Adrenal gland (tissue), 12 donors: ENCODE measurements around the gene FAM120B. TPM values are rescaled to one million over a fixed set of nuclear protein-coding genes. Genes with fewer than 3 reads are reported as not detected.

Source experiments
- DNase-seq, 7 donors: peaks; one replicate each; pipeline ENCODE4 v3.0.0-alpha.2; 2019 to 2020
- H3K27ac ChIP-seq, 5 donors: fragments of 200-600 bp; sonication (generic) in 4 of 5; 1 replicate in 3 of 5; 2 replicates in 2 of 5; pipeline versions ENCODE4 v1.5.1 to v1.8.0; 2016 to 2020; ENCODE audit warnings: mild to moderate bottlenecking in 1 of 5
- H3K27me3 ChIP-seq: fragments of 200-600 bp; 2 replicates; pipeline ENCODE4 v1.8.0; 2021
- H3K36me3 ChIP-seq, 2 donors: fragments of 200-600 bp; replicated peaks in 1 of 2; 1 replicate in 1 of 2; 2 replicates in 1 of 2; pipeline versions ENCODE4 v1.5.1 to v1.8.0; 2018 to 2022
- H3K4me1 ChIP-seq, 2 donors: fragments of 200-600 bp; replicated peaks in 1 of 2; 1 replicate in 1 of 2; 2 replicates in 1 of 2; pipeline versions ENCODE4 v1.5.1 to v1.8.0; 2018 to 2021
- H3K4me3 ChIP-seq, 4 donors: fragments of 200-600 bp; sonication (generic) in 3 of 4; one replicate each; pipeline ENCODE4 v1.5.1; 2016 to 2018
- H3K9me3 ChIP-seq, 3 donors: fragments of 200-600 bp; sonication (generic) in 1 of 3; replicated peaks in 1 of 3; 1 replicate in 2 of 3; 2 replicates in 1 of 3; pipeline versions ENCODE4 v1.5.1 to v1.8.0; 2016 to 2021
- CTCF ChIP-seq, 6 experiments: fragments of 450-650 bp in 4 of 6; fragments of 200-600 bp in 2 of 6; sonication (generic) in 1 of 6; IDR thresholded peaks; 1 replicate in 5 of 6; 2 replicates in 1 of 6; pipeline versions ENCODE4 v1.5.1 to v1.8.0; 2016 to 2021; ENCODE audit warnings: antibody characterized with exemption in 6 of 6, mild to moderate bottlenecking in 2 of 6, moderate library complexity in 1 of 6
- POLR2A ChIP-seq, 2 donors: fragments of 450-650 bp; IDR thresholded peaks; one replicate each; pipeline ENCODE4 v1.6.1; 2017; ENCODE audit warnings: antibody characterized with exemption in 2 of 2, mild to moderate bottlenecking in 2 of 2, moderate library complexity in 1 of 2
- WGBS, 4 donors: extraction: QIAGEN DNeasy Blood & Tissue Kit in 2 of 4; methylation state at CpG; one replicate each; pipeline versions ENCODE4 v1.1.5 to v1.1.7; 2013 to 2017; 5-methylcytosine and 5-hydroxymethylcytosine counted together
- intact Hi-C, 2 donors: fragments of 100-400 bp; cut with DNase I; formaldehyde crosslinking; loops; one replicate each; pipeline versions ENCODE4 v1.14.1 to v1.15.0; 2022 to 2023
- polyA plus RNA-seq, 3 donors: library from polyadenylated mRNA; stranded (reverse); fragments of 200-250 nt in 2 of 3; fragments of 350-450 nt in 1 of 3; fragmentation: Illumina TruSeq in 1 of 3; extraction: RNeasy Lipid Tissue Mini Kit (QIAGEN cat#74804) in 1 of 3; gene quantifications; one replicate each; pipeline ENCODE4 v1.2.3, GENCODE V29; 2013 to 2014
- total RNA-seq, 9 donors: library from RNA; depleted of rRNA in 4 of 9; stranded (reverse); fragments of >200 nt in 4 of 9; fragments of 120-200 nt in 1 of 9; fragmentation: NEBNext Ultra II Directional in 1 of 9; extraction: Animal tissue kit (Norgen Biotek cat#: 25700) in 1 of 9; gene quantifications; one replicate each; pipeline versions ENCODE4 v1.1.0 to v1.2.4, GENCODE V29; 2013 to 2023
- donor health status: healthy with polysubstance abuse.
- donor health status: Bipolar disorder and iron deficiency.
- donor health status: DM: yes; HTN: yes; CAD: no.
- donor health status: DM: no; HTN: no; CAD: no.
- donor health status: DM: no; HTN: no; CAD: no.
- donor health status: DM: yes; HTN: yes; CAD: no.

The FAM120B gene
- total and polyA plus RNA-seq, 12 donors = 12.4 to 42.0 (median 27.4) TPM

- intact Hi-C loops = no loop called here
- H3K4me3 ChIP-seq = no peak overlapping the region
- TF ChIP-seq CTCF (IDR thresholded peaks at IDR 0.05) = no peak
- no peak for TF ChIP-seq POLR2A (IDR thresholded peaks at IDR 0.05)
- H3K4me1 ChIP-seq = no peaks in the 10 kb centered on the region
- H3K36me3 ChIP-seq = no peaks in the 10 kb centered on the region
- H3K27ac ChIP-seq = no peak overlapping the region
- H3K9me3 ChIP-seq = no peaks in the 10 kb centered on the region
- no peak for DNase-seq
- H3K27me3 ChIP-seq = no peaks in the 10 kb centered on the region
- 67 to 75% (median 68%) methylated on average over 8 to 19 of the region's 19 CpGs for WGBS, 4 donors
These were observed 117.5 kb downstream of the FAM120B start for GRCh38 chr6:170423814-170424603.

DNA sequence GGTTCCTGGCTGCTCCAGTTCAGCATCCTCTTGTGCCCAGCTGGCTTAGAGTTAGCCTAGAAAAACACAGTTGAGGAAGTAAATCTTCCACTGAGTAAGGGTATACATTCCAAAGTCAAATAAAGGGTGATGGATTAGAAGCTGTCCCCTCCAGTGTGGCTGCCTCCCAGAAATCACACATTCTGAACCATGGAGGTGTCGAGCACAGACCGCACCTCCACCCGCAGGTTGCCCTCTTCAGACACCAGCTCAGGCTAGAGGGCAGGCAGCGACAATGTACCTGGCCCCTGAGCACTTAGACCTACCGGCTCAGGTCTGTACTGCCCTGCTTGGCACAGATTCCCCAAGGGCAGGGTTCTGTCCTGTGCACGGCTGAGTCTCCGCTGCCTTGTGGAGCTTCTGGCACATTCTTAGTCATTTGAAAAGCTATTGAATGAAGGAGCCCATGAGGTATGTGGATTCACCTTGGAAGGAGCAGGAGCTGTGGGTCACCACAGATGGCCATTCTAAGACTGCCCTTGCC, 118.1 kb downstream of the FAM120B start:
- TF ChIP-seq CTCF (IDR thresholded peaks at IDR 0.05) = no peak
- no peaks in the 10 kb centered on the region for H3K9me3 ChIP-seq
- intact Hi-C loops = no loop called here
- H3K27ac ChIP-seq = no peak overlapping the region
- no peak for DNase-seq
- H3K4me3 ChIP-seq = no peak overlapping the region
- no peaks in the 10 kb centered on the region for H3K27me3 ChIP-seq
- 68 to 90% (median 78%) methylated on average over 3 to 7 of the region's 7 CpGs for WGBS, 4 donors
- no peaks in the 10 kb centered on the region for H3K4me1 ChIP-seq
- H3K36me3 ChIP-seq = no peaks in the 10 kb centered on the region

DNA sequence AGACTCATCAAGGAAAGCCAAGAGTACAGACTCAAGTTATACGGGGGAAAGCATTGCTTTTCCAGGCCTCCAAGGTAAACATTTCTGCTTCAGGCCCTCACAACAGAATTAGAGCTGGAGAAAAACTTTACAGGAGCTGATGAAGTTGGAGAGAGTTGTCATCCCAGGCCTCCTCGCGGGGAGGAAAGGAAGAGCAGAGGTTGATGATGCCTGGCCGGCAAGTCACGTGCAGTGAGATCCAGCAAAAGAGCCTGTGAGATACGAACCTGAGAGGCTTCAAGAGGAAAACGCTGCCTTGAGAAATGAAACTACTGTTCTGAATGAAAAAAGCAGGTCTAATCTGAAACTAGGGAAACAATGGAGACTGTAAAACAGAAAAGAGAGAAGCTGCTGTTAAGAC, 122.9 kb downstream of the FAM120B start:
- Histone ChIP-seq H3K27me3 (no peaks in the 10 kb centered on the region), H3K27ac (no peak overlapping the region), H3K9me3 (no peaks in the 10 kb centered on the region), H3K4me1 (no peaks in the 10 kb centered on the region), H3K36me3 (no peaks in the 10 kb centered on the region), H3K4me3 (no peak overlapping the region)
- DNase-seq = no peak
- TF ChIP-seq CTCF (IDR thresholded peaks at IDR 0.05) (no peak), POLR2A (IDR thresholded peaks at IDR 0.05) (no peak)
- 51 to 66% (median 55%) methylated on average over 7 of the region's 7 CpGs for WGBS, 4 donors
- intact Hi-C loops = no loop called here

GRCh38 chr6:170433163-170434116, 126.9 kb downstream of the FAM120B start:
- intact Hi-C loops = no loop called here
- H3K4me1 ChIP-seq = no peaks in the 10 kb centered on the region
- H3K9me3 ChIP-seq = no peaks in the 10 kb centered on the region
- H3K27me3 ChIP-seq = no peaks in the 10 kb centered on the region
- H3K27ac ChIP-seq = no peak overlapping the region
- no peaks in the 10 kb centered on the region for H3K36me3 ChIP-seq
- H3K4me3 ChIP-seq = no peak overlapping the region
- no peak for DNase-seq
- TF ChIP-seq CTCF (IDR thresholded peaks at IDR 0.05) = no peak
- TF ChIP-seq POLR2A (IDR thresholded peaks at IDR 0.05) = no peak
- 78 to 89% (median 85%) methylated on average over 13 to 17 of the region's 17 CpGs for whole genome bisulfite sequencing, 4 donors
